GM12878 (cell line): ENCODE measurements around the gene COL5A1. TPM values are rescaled to one million over a fixed set of nuclear protein-coding genes. Genes with fewer than 3 reads are reported as not detected.

ENCODE experiments used
- ATAC-seq: fragments of 200-7000 bp; cut with Tn5 transposase; 3 replicates; pipeline ENCODE4 v1.9.1; 2020; ENCODE audit warnings: mild to moderate bottlenecking, moderate library complexity
- BruUV-seq: library from RNA; stranded (reverse); fragments of 400-500 nt; replicated peaks from 2 replicates; lab custom pipeline; 2021; lab: Mats Ljungman, UMichigan
- CTCF ChIA-PET: fragments of 300-600 bp; sonication (Branson Sonifier 250); formaldehyde crosslinking; extraction: SDS; loops from one replicate; lab custom pipeline; 2021; ENCODE audit warnings: inconsistent platforms; lab: Yijun Ruan, JAX
- POLR2A ChIA-PET: fragments of 350-600 bp; formaldehyde crosslinking; extraction: SDS; loops from one replicate; lab custom pipeline; 2021; ENCODE audit warnings: inconsistent platforms; lab: Charles Lee
- RAD21 ChIA-PET: fragments of 300-600 bp; sonication (Branson Sonifier 250); formaldehyde crosslinking; loops from one replicate; lab custom pipeline; 2023; ENCODE audit warnings: antibody characterized with exemption; ENCODE audit not compliant: unreplicated experiment; lab: Charles Lee
- SMC1A ChIA-PET: fragments of 300-600 bp; sonication (Branson Sonifier 250); formaldehyde crosslinking; loops from one replicate; lab custom pipeline; 2023; ENCODE audit not compliant: unreplicated experiment, uncharacterized antibody; lab: Charles Lee
- DNase-seq: peaks from one replicate; pipeline ENCODE4 v3.0.0-alpha.2; 2011; ENCODE audit warnings: low read depth, low spot score
- FAIRE-seq: peaks from 3 replicates; lab custom pipeline; 2011; peaks lifted over from hg19 to GRCh38; lab: Jason Lieb, UNC
- H2AFZ ChIP-seq: 2 replicates; pipeline ENCODE4 v1.6.0; 2011; ENCODE audit warnings: low read depth, low read length, control low read depth; ENCODE audit not compliant: control insufficient read depth
- H3K27ac ChIP-seq: 2 replicates; pipeline ENCODE4 v1.5.1; 2011; ENCODE audit warnings: control low read depth; ENCODE audit not compliant: control insufficient read depth, insufficient read depth
- H3K27me3 ChIP-seq, 2 experiments: replicated peaks in 1 of 2; 2 replicates each; pipeline versions ENCODE4 v1.6.0 to v1.6.1; 2011; ENCODE audit warnings: low read length in 1 of 2; ENCODE audit not compliant: control insufficient read depth in 2 of 2, insufficient read depth in 2 of 2
- H3K36me3 ChIP-seq, 2 experiments: 2 replicates each; pipeline ENCODE4 v1.5.1; 2011; ENCODE audit warnings: low read length in 1 of 2; ENCODE audit not compliant: control insufficient read depth in 2 of 2, insufficient read depth in 2 of 2
- H3K4me1 ChIP-seq: 2 replicates; pipeline ENCODE4 v1.6.1; 2011; ENCODE audit warnings: mild to moderate bottlenecking, low read length, moderate library complexity, mixed read lengths; ENCODE audit not compliant: control insufficient read depth, insufficient read depth
- H3K4me2 ChIP-seq: 2 replicates; pipeline ENCODE4 v1.6.0; 2011; ENCODE audit warnings: control low read depth; ENCODE audit not compliant: control insufficient read depth, insufficient read depth
- H3K4me3 ChIP-seq: fragments of 200-600 bp; sonication (generic); 2 replicates; pipeline ENCODE4 v1.5.1; 2016
- H3K79me2 ChIP-seq: 2 replicates; pipeline ENCODE4 v1.6.0; 2011; ENCODE audit warnings: low read length; ENCODE audit not compliant: control insufficient read depth, insufficient read depth
- H3K9ac ChIP-seq: 2 replicates; pipeline ENCODE4 v1.8.0; 2011; ENCODE audit warnings: low read length, control low read depth, mixed read lengths; ENCODE audit not compliant: control insufficient read depth, insufficient read depth
- H3K9me3 ChIP-seq: replicated peaks from 3 replicates; pipeline ENCODE4 v1.5.1; 2011; ENCODE audit warnings: mild to moderate bottlenecking, low read length; ENCODE audit not compliant: control insufficient read depth, insufficient read depth
- H4K20me1 ChIP-seq: 2 replicates; pipeline ENCODE4 v1.6.0; 2011; ENCODE audit not compliant: control insufficient read depth, insufficient read depth
- BCL3 ChIP-seq: IDR thresholded peaks from 2 replicates; pipeline ENCODE4 v1.6.1; 2011; ENCODE audit warnings: borderline replicate concordance, low read depth, mild to moderate bottlenecking, moderate library complexity, low read length; ENCODE audit not compliant: insufficient read depth, poor library complexity, severe bottlenecking
- CBX3 ChIP-seq: fragments of 200-600 bp; sonication (generic); IDR thresholded peaks from 2 replicates; pipeline ENCODE4 v1.6.1; 2016; ENCODE audit warnings: low read depth, borderline replicate concordance
- CHD2 ChIP-seq: IDR thresholded peaks from 2 replicates; pipeline ENCODE4 v1.6.1; 2011; ENCODE audit warnings: low read depth, low read length, improper control_type of control experiment, borderline replicate concordance
- E2F4 ChIP-seq: IDR thresholded peaks from 2 replicates; pipeline ENCODE4 v1.6.1; 2012; ENCODE audit warnings: low read depth, low read length, improper control_type of control experiment
- GABPA ChIP-seq: IDR thresholded peaks from 2 replicates; pipeline ENCODE4 v1.6.1; 2014; ENCODE audit warnings: antibody characterized with exemption, low read depth, mild to moderate bottlenecking, inconsistent platforms
- KDM1A ChIP-seq: fragments of 200-600 bp; sonication (generic); IDR thresholded peaks from 2 replicates; pipeline ENCODE4 v1.6.1; 2016; ENCODE audit warnings: borderline replicate concordance
- KLF5 ChIP-seq: fragments of 450-650 bp; IDR thresholded peaks from 2 replicates; pipeline ENCODE4 v1.6.1; 2014; ENCODE audit warnings: mild to moderate bottlenecking; ENCODE audit not compliant: partially characterized antibody
- NBN ChIP-seq: fragments of 450-650 bp; IDR thresholded peaks from 2 replicates; pipeline ENCODE4 v1.6.1; 2016
- NFYA ChIP-seq: IDR thresholded peaks from 2 replicates; pipeline ENCODE4 v1.6.1; 2011; ENCODE audit warnings: low read depth, mild to moderate bottlenecking, low read length, improper control_type of control experiment, borderline replicate concordance
- NRF1 ChIP-seq: conservative IDR thresholded peaks from 2 replicates; pipeline ENCODE4 v1.6.1; 2011; ENCODE audit warnings: mild to moderate bottlenecking, low read depth, low read length, improper control_type of control experiment
- POLR2AphosphoS5 ChIP-seq: IDR thresholded peaks from 2 replicates; pipeline ENCODE4 v1.6.1; 2011; ENCODE audit warnings: mild to moderate bottlenecking, low read length, inconsistent platforms
- SKIL ChIP-seq: fragments of 450-650 bp; IDR thresholded peaks from 2 replicates; pipeline ENCODE4 v1.6.1; 2017; ENCODE audit warnings: mild to moderate bottlenecking, low read depth, inconsistent platforms; ENCODE audit not compliant: poor library complexity, severe bottlenecking
- SP1 ChIP-seq: IDR thresholded peaks from one replicate; pipeline ENCODE4 v1.6.1; 2011; ENCODE audit warnings: low read depth, low read length
- ZNF217 ChIP-seq: fragments of 450-650 bp; IDR thresholded peaks from 2 replicates; pipeline ENCODE4 v1.6.1; 2017; ENCODE audit warnings: antibody characterized with exemption, mild to moderate bottlenecking
- ZNF274 ChIP-seq: IDR thresholded peaks from one replicate; pipeline ENCODE4 v1.8.0; 2011; ENCODE audit not compliant: insufficient read length, insufficient read depth
- WGBS: methylation state at CpG from one replicate; pipeline ENCODE4 v1.1.6; 2016; ENCODE audit warnings: low lambda C conversion rate; ENCODE audit not compliant: insufficient replicate concordance, insufficient coverage; ENCODE audit errors: missing lambda C conversion rate; 5-methylcytosine and 5-hydroxymethylcytosine counted together
- in situ Hi-C: fragments of 300-500 bp; cut with MboI; formaldehyde crosslinking; loops from 9 replicates; pipeline ENCODE4 v1.14.3; 2018; ENCODE audit warnings: mixed read lengths
- intact Hi-C: fragments of 100-400 bp; cut with micrococcal nuclease; formaldehyde crosslinking; loops from one replicate; pipeline ENCODE4 v1.14.2; 2022; ENCODE audit not compliant: unreplicated experiment
- polyA plus RNA-seq, 11 experiments: library from polyadenylated mRNA; depleted of rRNA in 4 of 11; unstranded in 6 of 11; stranded (reverse) in 5 of 11; fragments of >200 nt; fragmentation: Nextera tagmentation in 4 of 11; fragmentation: Illumina TruSeq in 1 of 11; extraction: Ambion mirVana in 4 of 11; extraction: Trizol in 1 of 11; gene quantifications; 1 replicate in 1 of 11; 2 replicates in 10 of 11; pipeline versions ENCODE4 v1.2.1 to v1.2.3, GENCODE V29; 2011 to 2016; ENCODE audit warnings: inconsistent platforms in 2 of 11, missing spikeins in 2 of 11, low read depth in 1 of 11
- total RNA-seq, 4 experiments: library from RNA; depleted of rRNA in 3 of 4; stranded (reverse); fragments of >200 nt in 3 of 4; fragmentation: Illumina TruSeq in 1 of 4; extraction: Trizol in 1 of 4; gene quantifications; 2 replicates each; pipeline versions ENCODE4 v1.2.1 to v1.2.3, GENCODE V29; 2013 to 2021

The COL5A1 gene
- total and polyA plus RNA-seq, 10 of the 15 experiments (the other 5 are each of a cell fraction or from before 2014, with no cell fraction given) = under 0.01 to 0.15 (median 0.13) TPM; not detected in 4

GRCh38 chr9:134795446-134795845 lies 153.8 kb downstream of the COL5A1 start:
- Histone ChIP-seq H3K4me2 (no peak overlapping the region), H3K27me3 (no peaks in the 10 kb centered on the region; a peak in 1 of 4 replicates), H4K20me1 (no peaks in the 10 kb centered on the region), H3K36me3 (no peaks in the 10 kb centered on the region), H3K4me3 (no peak overlapping the region), H2AFZ (no peak overlapping the region), H3K4me1 (no peaks in the 10 kb centered on the region), H3K9me3 (no peaks in the 10 kb centered on the region), H3K79me2 (no peaks in the 10 kb centered on the region), H3K9ac (no peak overlapping the region), H3K27ac (no peak overlapping the region)
- in situ Hi-C loops = no loop called here
- TF ChIP-seq KDM1A (no peak), ZNF217 (no peak), ZNF274 (no peak)
- POLR2A ChIA-PET = no interaction called here
- intact Hi-C loops = no loop called here
- ATAC-seq (no peak), DNase-seq (no peak), FAIRE-seq (no peak)
- SMC1A ChIA-PET = no interaction called here
- no TSS peak for BruUV-seq
- 21% methylated on average over 8 of the region's 8 CpGs for WGBS
- RAD21 ChIA-PET = no interaction called here
- CTCF ChIA-PET = interaction anchor here (1.1 kb wide), 1 partner anchor 187 kb away, joined by 4 read pairs; no protein-coding TSS in a partner anchor

- Histone ChIP-seq H3K36me3 (no peaks in the 10 kb centered on the region), H3K9ac (no peak overlapping the region), H4K20me1 (no peaks in the 10 kb centered on the region), H3K27ac (no peak overlapping the region), H3K4me2 (no peak overlapping the region), H3K4me1 (no peaks in the 10 kb centered on the region), H2AFZ (no peak overlapping the region), H3K27me3 (no peaks in the 10 kb centered on the region; a peak in 1 of 4 replicates), H3K79me2 (no peaks in the 10 kb centered on the region), H3K4me3 (no peak overlapping the region), H3K9me3 (no peaks in the 10 kb centered on the region)
- CTCF ChIA-PET = no interaction called here
- in situ Hi-C loops = no loop called here
- no TSS peak for BruUV-seq
- DNase-seq (no peak), FAIRE-seq (no peak), ATAC-seq (no peak)
- RAD21 ChIA-PET = no interaction called here
- SMC1A ChIA-PET = no interaction called here
- WGBS = 19% methylated on average over 10 of the region's 10 CpGs
- intact Hi-C loops = no loop called here
- POLR2A ChIA-PET = no interaction called here
- no peak for TF ChIP-seq BCL3
- TF ChIP-seq POLR2AphosphoS5 = no peak
- TF ChIP-seq SP1 = no peak
- TF ChIP-seq CHD2 = no peak
- TF ChIP-seq NRF1 = no peak
- no peak for TF ChIP-seq CBX3
- no peak for TF ChIP-seq NFYA
- TF ChIP-seq E2F4 = no peak
- TF ChIP-seq NBN = no peak
- no peak for TF ChIP-seq KLF5
- TF ChIP-seq SKIL = no peak
- TF ChIP-seq GABPA = no peak
Observed at GRCh38 chr9:134796882-134797281, 155.3 kb downstream of the COL5A1 start.
